ENCODE data around the gene PLEKHA5.
"Not testable (repeated sequence)": the region's sequence is repeated elsewhere in the genome, so short reads cannot be mapped to it uniquely, and the experiment has no call there.

The PLEKHA5 gene

DNA sequence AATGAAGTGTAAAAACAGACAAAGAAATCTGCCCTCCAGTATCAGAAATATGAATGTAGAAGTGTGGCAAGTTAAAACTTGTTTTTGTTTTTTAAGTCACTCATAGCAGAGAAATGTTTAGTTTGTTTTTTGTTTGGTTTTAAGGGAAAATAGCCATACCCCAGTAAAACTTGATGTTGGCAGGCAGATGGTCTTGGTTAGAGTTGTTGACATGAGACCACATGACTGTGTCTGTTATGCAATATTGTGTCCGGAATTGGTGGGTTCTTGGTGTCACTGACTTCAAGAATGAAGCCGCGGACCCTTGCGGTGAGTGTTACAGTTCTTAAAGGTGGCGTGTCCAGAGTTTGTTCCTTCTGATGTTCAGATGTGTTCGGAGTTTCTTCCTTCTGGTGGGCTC is 99.5 kb downstream of the PLEKHA5 start:
- not testable (repeated sequence) for DNase-seq (ENCODE audit: extremely low read depth in 1 of 2, low read depth in 1 of 2)

DNA sequence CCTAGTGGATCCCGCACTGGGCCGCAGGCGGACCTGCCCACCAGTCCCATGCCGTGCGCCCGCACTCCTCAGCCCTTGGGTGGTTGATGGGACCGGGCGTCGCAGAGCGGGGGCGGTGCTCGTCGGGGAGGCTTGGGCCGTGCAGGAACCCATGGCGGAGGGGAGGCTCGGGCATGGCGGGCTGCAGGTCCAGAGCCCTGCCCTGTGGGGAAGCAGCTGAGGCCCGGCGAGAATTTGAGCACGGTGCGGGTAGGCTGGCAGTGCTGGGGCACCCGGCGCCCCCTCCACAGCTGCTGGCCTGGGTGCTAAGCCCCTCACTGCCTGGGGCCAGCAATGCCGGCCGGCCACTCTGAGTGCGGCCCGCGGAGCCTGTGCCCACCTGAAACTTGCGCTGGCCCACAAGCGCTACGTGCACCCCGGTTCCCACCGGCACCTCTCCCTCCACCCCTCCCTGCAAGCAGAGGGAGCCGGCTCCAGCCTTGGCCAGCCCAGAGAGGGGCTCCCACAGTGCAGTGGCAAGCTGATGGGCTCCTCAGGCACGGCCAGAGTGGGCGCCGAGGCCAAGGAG is 100.8 kb downstream of the PLEKHA5 start:
- no peak for DNase-seq (ENCODE audit: extremely low read depth in 1 of 2, low read depth in 1 of 2)

DNA sequence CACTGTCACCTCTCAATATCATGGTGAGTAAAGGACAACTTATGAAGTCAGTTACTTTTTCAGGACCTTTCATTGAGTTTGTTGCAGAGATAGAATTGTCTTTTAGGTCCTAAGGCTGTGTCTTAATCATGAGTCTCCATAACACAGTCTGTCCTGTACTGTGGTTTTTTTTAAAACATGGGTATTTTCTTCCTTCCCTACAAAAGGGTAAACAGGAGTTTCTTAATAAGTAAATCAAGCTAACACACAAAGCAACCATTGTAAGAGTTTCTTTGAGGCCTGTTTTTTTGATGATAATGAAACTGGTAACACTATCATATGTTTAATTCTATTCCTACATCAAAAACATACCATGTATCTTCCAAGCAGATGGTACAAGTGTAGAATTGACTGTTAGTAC is 101.4 kb downstream of the PLEKHA5 start:
- no peak for DNase-seq (ENCODE audit: extremely low read depth in 1 of 2, low read depth in 1 of 2)

DNA sequence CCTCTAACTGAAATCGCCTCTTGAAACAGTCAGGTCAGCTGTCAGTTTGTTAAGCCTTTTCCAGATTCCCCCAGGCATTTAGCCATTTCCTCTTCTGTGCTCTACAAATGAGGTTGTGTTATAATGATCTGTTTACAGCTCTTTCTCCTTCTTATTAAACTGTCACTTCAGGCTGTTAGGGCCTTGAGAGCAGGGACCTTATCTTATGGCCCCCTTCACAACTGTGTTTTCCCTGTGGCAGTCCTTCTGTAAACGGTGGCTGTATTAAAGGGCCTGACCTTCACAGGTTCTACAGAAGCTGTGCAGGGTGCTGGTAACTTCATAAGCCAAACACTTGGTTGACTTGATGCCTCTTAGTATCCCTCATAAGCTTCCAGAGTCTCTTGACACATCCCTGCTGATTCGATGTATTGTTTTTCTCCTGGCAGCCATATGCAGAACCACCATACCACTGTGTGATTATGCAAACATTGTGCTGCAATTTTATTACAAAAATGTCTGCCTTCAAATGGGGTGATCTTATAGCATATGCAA is 104.7 kb downstream of the PLEKHA5 start:
- DNase-seq (ENCODE audit: extremely low read depth in 1 of 2, low read depth in 1 of 2), result no peak

DNA sequence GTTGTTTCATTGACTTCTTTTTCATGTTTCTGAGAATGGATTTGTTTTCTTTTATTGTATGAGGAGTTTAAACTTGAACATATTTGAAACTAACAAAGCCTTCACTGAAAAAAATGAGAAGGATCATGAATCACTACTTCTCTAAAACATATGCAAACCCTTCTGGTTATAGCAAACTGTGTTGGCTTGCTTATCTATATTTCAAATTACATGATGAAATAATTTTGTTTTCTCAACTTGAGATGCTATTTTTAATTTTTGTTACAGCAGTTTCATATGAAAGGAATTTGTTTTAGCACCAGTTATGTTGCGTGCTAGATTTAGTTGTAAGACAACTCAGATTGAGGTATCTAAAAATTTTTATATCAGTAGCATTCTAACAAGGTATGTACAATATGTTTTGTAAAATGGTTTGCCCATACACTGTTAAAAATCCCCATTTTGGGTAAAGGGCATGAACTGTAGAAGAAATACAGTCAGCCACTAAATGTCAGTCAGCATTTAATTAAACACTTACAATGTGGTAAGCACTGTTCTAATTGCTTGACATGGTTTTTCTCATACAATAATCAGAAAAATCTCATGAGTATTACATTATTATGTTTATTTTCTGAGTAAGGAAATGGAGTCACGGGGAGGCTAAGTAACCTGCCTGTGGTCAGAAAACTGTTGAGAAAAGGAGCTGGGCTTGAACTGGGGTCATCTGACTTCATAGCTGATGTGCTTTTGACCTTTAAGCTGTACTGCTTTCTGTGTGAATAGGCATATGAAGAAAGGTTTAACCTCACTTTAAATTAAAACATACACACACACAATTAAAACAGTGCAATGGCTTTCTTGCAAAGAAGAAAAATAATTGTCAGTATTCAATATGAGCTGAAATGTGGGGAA is 105.7 kb downstream of the PLEKHA5 start:
- no peak for DNase-seq (ENCODE audit: extremely low read depth in 1 of 2, low read depth in 1 of 2)

DNA sequence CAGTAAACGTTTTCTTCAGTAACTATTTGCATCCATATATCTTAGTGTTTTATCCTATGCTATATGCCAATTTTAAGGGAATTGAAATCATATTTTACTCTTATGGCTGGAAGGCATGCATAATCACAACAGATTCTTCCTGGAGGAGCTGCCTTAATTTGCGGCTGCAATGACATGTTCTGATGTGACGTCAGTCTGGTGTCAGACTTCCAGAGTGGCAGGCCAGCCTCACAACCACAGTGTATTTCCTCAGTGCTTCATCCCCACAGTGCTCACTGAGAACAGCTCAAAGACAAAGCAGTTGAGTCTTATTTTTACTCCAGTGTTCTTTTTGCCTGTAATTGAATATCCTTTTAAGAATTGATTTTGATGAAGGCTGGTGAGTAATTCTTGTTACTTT is 107.1 kb downstream of the PLEKHA5 start:
- no peak for DNase-seq (ENCODE audit: extremely low read depth in 1 of 2, low read depth in 1 of 2)

DNA sequence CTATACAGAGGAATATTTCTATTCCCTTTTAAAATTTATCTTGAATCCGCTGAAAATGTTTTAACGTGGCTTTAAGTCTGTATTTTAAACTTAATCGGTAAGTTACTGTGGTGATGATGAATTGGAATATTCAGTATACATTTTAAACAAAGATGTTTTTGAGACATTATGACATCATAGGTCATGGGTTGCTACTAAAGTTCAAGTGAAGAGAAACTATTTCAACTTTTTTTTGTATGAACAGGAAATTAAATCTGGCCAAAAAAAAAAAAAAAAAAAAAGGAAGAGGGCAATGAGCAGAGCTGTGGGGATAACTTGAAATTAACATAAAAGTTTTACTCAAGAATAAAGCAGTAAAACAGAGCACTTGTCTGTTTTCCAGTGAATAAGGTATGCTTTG is 109.0 kb downstream of the PLEKHA5 start:
- DNase-seq (ENCODE audit: extremely low read depth in 1 of 2, low read depth in 1 of 2), result no peak

DNA sequence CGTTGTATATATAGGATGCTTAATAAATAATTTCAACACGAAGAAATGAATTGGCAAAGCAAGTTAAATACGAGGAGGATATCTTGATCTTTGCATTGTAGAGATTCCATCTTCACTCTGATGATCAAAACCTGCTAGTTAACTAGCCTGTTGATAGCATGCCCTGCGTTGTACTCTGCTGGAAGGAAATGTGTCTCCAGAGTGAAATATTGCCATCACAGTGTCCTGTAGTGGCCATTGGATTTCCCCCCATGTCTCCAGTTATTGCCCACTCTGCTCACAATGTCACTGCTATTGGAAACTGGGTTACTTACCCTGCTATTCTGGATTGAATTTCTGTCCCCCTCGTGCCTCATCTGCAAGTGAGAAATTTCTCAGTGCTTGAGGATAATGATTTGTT is 109.6 kb downstream of the PLEKHA5 start:
- no peak for DNase-seq (ENCODE audit: extremely low read depth in 1 of 2, low read depth in 1 of 2)

DNA sequence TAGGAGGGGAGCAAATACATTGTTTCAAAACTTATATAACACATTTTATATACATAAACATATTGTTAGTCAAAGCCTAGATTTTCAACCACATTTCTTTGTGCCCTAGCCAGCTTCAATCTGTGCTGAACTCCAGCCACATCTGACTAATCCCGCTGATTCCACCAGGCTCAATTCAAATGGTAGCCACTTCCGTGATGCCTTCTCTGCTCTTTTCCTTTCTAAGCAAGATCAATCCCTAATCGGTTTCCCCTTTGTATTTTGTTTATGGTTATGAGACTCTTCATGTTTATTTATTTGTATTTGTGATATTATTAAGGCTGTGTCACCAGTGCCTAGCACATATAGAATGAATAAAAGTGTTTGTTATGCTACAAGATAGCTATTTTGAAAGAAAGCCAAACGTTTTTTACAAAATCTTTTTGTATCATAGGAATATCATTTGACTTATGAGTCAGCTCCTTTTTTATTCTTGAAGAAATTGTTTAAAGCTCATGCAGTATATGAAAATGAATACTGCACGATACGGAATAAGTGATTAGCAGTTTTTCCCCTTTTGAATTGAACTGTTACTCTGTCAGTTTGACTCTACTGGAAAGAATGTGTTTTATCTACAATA is 110.2 kb downstream of the PLEKHA5 start:
- no peak for DNase-seq (ENCODE audit: extremely low read depth in 1 of 2, low read depth in 1 of 2)

DNA sequence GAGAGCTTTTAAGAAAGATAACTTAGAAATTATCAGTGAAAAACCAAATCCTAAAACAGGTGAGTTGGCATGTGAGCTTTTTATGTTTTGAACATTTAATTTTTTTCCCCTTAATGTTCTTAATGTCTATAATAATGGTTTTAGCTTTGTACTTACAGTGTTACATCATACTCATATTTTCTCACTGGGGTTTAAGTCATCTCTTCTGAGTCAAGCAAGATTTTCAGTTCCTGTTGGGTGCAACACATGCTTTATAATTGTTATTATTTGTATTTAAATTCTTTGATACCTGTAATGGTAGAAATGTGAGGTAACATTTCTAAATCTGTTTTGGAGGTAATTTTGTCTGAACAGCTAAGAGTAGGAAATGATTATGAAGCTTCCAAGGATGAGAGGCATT is 113.0 kb downstream of the PLEKHA5 start:
- no peak for DNase-seq (ENCODE audit: extremely low read depth in 1 of 2, low read depth in 1 of 2)

DNA sequence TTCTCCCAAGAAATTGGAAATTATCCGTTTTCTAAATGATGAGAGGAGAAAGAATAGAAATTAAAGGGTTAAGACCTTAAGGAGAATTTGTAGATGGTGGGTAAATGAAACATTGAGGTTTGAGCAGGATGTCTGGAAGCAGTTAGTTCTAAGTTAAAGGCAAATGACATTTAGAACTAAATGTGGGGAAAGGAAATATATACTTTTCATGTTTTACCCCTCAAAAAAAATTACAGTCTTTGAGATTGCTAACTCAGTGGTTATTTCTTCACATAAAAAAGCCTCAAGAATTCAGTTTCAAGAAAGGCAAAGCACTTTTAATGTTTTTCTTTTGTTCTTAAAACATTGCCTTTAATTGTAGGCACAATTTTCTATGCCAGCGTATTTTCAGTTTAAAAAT is 114.0 kb downstream of the PLEKHA5 start:
- DNase-seq (ENCODE audit: extremely low read depth in 1 of 2, low read depth in 1 of 2), result no peak

DNA sequence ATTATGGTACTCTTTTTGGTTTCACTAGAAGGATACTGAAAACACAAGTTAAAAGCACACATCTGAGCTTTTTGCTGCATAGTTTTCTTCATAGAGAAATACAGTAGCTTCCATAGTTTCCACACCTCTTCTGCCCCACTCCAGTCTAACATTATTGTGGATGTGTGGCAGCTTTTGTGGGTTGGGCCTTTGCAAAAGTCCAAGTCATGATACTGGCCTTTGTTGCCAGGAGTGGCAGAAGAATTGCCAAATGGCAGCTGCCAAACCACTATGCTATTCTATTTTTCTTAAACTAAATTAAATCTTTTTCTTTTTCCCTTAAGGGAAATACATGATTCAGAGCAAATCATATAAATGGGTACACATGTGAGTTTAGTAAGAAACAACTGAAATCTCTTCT is 114.8 kb downstream of the PLEKHA5 start:
- no peak for DNase-seq (ENCODE audit: extremely low read depth in 1 of 2, low read depth in 1 of 2)

DNA sequence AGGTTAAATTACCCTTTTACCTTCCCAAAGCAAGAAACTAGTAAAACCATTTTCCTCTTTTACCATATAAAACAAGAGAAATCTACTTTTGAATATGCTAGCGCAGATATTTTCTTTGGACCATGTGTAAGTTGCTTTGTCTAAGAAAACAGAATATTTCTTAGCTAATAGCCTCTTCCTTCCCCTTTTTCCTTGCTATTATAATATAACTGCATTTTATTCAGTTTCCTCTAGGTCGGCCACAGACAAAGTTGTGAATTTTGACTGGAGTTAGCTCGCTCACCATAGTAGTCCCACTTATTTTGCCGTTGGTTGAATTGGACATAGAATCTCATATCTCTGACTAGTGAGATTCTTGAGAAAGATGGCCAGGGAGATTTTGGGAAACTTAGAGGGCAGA is 115.6 kb downstream of the PLEKHA5 start:
- no peak for DNase-seq (ENCODE audit: extremely low read depth in 1 of 2, low read depth in 1 of 2)

DNA sequence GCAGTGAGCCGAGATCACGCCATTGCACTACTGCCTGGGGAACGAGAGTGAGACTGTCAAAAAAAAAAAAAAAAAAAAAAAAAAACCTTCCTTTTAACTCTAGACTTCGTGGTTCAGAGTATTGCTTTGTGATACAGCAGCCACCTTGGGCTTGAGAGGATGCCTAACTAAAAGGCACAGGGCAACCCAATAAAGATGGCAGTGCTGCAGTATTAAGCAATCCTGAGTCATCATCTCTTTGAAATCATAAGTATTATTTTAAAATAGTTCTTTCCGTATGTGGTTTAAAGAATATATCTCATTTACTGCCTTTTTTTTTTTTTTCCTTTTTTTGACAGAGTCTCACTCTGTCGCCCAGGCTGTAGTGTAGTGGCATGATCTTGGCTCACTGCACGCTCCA is 116.1 kb downstream of the PLEKHA5 start:
- no peak for DNase-seq (ENCODE audit: extremely low read depth in 1 of 2, low read depth in 1 of 2)

DNA sequence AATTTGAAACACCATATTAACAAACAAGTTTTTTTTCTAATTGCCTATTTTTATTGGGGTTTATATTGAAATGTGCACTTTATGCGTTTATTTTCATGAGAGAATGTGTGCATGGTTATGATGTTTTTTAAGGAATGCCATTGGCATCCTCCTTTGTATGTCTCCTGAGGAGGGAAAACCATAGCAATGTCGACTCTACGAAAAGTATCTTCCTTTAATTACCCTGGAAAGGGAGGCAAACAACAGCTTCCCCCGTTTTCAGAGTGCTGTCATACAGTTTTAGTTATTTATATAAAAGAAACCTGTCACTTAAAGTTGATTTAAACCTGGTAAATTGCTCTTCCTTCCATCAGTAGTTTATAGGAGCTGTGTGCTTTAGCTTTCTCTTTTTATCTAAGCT is 117.4 kb downstream of the PLEKHA5 start:
- no peak for DNase-seq (ENCODE audit: extremely low read depth in 1 of 2, low read depth in 1 of 2)

DNA sequence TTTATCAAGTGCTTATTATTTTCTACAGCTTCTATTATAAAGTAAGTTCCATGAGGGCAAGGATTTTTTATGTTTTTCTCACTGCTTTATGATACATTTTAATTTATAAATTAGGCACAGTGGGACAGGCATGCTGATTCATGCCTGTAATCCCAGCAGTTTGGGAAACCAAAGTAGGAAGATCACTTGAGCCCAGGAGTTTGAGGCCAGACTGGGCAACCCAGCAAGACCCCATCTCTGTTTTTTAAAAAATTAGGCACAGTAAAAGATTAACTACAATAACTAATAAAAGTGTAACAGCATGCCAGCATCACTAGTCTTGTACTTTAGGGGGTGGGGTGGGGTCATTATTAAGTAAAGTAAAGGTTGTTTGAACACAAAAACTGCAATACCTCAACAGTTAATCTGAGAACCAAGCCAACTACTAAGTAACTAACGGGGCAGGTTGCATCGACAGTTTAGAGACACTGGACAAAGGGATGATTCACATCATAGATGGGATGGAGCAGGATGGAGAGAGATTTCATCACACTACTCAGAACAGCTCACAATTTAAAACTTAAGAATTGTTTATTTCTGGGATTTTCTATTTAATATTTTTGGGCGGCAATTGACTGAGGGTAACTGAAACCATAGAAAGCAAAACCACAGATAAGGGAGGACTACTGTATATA is 119.5 kb downstream of the PLEKHA5 start:
- no peak for DNase-seq (ENCODE audit: extremely low read depth in 1 of 2, low read depth in 1 of 2)

DNA sequence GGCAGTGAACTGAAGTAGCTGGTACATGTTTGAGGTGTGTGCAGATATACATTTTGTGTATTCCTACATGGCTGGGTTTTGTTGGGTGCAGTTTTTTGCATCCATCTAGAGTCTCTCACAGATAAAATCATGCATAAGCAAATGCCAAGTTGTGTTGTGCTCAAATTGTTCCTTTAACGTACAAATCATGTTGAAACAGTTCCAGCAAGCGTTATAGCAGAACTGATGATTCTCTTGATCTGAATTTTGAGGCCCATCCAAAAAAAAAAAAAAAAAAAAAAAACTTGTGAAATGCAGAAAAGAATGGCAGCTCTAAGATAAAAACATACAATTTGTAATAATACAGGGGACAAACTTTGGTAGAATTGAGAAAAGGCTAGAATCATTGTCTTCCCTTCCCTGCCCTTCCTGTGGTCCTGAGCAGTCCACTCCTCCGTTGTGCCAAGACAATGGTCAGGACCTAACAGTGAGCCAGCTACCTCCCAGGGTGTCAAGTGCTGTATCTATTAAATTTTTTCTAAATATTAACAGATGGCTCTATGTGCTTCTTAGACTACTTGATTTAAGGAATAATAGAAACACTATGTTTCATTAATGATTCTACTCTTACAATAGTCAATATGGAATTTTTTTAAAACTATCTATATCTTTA is 122.1 kb downstream of the PLEKHA5 start:
- no peak for DNase-seq (ENCODE audit: extremely low read depth in 1 of 2, low read depth in 1 of 2)

DNA sequence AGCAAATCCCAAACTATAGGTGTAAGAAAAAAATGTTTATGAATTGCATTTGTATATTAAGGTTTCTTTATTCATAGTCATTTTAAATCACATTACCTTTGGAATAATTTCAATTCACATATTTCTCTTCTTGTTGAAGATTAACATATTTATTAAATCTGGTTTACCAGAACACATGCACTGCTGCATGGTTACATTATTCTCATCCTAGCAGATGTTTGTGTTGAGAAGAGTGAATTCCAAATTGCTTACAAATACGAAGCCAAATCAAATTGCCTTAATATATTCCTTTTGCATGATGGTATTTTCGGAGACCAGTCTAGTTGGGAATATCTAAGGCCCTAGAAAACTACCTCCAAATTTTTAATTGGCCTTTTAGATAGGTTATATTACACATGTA is 130.6 kb downstream of the PLEKHA5 start:
- no peak for DNase-seq (ENCODE audit: extremely low read depth in 1 of 2, low read depth in 1 of 2)

DNA sequence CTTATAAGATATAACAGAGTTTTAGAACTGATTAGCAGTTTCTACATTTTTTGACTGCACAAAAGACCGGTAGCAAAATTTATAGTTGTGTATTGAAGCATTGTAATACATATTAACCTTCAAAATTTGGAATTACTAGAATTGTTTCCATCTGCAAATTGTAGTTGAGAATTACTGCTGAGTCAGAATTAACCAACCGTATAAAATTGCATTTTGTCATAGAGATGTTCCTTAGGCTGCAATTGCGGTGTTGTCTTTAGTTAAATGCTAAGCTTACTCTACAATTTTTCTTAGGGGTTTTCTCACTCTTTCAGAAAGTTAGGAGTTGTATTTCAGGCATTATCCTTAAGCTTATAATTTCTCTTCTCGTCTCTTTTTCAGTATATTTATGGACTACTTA is 132.2 kb downstream of the PLEKHA5 start:
- no peak for DNase-seq (ENCODE audit: extremely low read depth in 1 of 2, low read depth in 1 of 2)

DNA sequence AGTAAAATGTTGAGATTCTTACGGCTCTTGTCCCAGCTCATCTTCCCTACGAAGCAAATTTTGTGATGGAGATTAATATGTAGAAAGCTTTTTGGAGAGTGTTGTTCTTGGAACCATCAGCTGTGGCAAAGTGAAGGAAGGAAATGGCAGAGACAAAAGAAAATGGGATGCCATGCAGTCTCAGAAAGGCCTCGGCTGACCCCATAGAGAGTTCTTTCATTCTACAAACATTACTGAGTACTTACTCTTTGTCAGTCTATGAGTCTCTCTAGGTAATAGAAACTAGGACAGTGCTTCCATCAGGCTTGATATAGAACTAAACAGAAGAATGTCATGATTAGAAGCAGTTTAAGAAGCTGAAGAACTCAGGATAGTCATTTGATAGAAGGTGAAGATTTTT is 134.1 kb downstream of the PLEKHA5 start:
- DNase-seq (ENCODE audit: extremely low read depth in 1 of 2, low read depth in 1 of 2), result no peak
